Stimulated activated CD4-positive, alpha-beta T cell treated with anti-CD3 and anti-CD28 coated beads, TNF-alpha, amount 100 ng/mL, for 48 hours (primary cell): Measurements from ENCODE around the gene SMAD6.
A peak's percentile ranks its signal among the peaks of the same experiment; 100 is the strongest.

Experiments used
- DNase-seq, 3 donors: peaks; one replicate each; pipeline ENCODE4 v3.0.0-alpha.2; 2020; ENCODE audit warnings: low read depth in 3 of 3

The SMAD6 gene

GRCh38 chr15:66702035-66702786 is at the start of gene SMAD6:
Gene SMAD6 (plus strand): TSS chr15:66702236. CDS start chr15:66703259, 1,023 bp downstream.
- peak; percentile 47 to 74 (median 55) for DNase-seq

DNA sequence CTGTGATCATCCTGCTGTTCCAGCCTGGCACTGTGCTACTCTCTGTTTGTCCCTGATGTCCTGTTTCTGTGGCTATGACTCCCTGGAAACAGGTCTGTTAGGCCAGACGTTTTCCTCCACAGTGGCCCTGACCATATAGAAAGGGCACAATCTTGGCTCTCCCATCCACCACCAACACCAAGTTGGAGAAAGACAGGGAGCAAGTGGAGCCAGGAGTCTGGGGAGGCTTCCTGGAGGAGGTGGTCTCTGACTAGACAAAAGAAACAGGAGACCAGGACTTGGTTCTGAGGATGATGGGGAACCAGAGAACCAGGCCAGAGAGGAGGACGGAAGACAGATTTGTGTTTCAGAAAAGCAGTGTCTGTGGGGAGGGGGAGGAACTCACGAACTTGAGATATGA is 49.2 kb upstream of the SMAD6 start:
- DNase-seq, result no peak

DNA sequence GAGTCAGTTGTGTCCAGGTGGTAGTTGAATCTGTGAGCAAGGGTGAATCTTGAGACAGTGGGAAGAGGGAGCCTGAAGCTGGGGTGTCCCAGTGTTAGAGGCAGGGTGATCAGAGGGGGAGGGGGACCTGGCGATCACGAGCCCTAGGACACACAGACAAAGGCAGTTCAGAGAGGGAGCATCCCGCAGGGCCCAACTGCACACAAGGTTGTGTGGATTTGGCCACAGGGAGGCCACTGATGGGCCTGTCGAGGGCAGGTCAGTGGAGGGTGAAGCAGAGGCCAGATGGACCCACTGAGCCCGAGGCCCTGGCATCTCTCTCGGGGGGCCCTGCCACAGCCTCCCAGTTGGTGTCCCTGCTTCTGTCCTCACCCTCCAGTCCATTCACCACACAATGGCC is 48.6 kb upstream of the SMAD6 start:
- no peak for DNase-seq

DNA sequence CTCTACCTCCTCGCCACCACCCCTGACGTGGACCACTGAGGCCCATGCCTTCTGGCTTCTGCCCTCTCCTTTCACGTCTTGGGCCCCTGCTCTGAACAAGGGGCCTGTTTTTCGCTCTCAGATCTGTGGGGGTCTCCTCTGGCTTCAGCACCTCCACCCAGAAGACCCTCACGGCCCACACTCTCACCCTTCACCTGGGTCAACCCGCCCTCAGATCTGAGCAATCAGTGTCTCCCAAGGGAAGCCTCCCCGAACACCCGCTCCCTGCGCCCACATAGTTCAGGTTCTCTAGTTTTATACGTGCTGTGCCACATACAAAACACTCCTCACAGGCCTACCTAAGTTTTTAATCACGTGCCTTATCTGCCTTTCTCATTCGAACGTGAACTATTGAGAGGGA is 48.2 kb upstream of the SMAD6 start:
- no peak for DNase-seq

GRCh38 chr15:66654361-66654738 is 47.7 kb upstream of the SMAD6 start:
- DNase-seq, result no peak

- DNase-seq, result no peak
Measured at GRCh38 chr15:66654739-66655375, 47.2 kb upstream of the SMAD6 start.

DNA sequence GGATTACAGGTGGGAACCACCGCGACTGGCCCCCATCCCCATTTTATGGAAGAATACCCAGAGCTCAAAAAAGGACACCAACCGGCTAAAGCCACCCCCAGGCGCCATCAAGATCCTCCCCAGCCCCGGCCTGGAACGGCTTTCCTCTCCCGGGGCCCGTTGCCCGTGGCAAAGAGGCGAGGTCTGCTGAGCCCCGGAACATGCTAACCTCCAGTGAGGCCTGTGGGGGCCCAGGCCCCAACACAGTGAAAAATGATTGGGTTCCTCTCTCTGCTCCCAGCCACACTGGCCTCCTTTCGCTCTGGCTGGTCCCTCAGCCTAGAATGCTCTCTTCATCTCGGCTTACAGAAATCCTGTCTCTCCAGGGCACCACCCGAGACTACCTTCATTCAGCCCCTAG is 46.5 kb upstream of the SMAD6 start:
- DNase-seq, result no peak

DNA sequence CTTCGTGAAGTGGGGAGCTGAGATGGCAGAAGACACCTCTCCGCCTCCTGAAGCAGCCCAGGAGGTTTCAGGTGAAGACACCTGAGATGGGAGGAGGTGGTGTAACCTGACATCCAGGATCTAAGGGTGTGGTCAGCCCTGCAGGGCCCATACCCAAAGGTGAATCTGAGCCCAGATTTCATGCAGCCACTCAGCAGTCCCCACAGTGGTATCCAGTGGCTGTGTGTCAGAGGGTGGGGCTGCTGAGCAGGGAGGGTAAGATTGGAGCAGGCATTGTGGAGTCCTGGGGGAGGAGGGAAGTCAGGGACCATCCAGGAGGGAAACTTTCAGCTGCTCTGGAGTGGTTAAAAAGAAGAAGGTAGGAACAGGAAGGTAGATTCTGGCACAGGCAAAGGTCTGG is 46.0 kb upstream of the SMAD6 start:
- no peak for DNase-seq

DNA sequence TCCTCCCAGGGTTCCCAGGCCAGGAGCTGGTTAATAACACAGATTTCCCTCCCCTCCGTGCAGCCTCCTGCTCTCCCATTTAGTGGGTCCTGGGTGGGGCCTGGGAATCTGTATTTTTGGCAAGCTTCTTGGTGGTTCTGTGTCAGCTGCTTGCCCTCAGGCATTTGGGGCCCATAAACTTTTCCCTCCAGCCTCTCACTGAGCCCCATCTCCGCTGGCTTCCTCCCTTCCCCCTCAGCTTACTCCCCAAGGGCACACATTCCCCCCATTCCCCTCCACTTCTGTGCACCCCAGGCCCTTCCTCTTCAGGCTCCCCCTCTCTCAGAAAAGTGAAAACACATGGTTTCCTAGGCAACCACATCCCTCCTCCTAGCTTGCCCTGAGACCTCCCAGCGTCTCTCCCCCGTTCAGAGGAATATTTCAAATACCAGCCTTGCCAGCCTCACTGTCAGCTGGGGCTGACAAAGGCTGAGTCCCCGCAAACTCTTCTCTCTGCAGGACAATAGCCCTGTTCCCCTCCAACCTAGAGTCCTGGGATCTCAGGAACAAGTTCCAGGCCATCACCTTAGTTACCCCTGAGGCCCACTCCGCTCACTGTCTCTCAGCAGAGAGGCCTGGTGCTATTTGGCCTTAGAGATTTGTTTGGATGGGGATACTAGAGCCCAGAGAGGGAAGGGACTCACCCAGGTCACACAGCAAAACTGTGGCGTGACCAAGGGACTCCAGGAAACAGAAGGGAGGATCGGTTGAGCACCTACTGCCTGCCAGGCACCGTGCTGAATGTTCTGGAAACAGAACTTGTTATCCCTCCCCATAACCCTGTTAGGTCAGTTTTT is 44.6 kb upstream of the SMAD6 start:
- no peak for DNase-seq

- no peak for DNase-seq
Measured at GRCh38 chr15:66658044-66658443, 44.0 kb upstream of the SMAD6 start.

DNA sequence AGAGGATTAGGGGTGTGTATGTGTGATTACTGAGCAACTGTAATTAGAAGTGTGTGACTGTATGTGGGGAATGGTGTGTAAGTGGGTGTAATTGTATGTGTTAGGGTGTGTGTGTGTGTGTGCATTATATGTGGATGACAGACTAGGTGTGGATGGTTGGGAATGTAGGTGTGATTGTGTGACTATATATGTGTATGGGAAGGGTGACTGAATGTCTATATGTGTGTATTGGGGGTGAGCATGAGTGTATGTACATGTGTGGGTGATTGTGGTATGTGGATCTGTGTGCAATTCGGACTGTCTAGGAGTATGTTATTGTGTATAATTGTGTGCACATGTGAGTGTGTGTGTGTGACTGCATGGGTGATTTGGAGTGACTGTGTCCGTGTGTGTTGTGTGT is 43.2 kb upstream of the SMAD6 start:
- DNase-seq, result no peak

DNA sequence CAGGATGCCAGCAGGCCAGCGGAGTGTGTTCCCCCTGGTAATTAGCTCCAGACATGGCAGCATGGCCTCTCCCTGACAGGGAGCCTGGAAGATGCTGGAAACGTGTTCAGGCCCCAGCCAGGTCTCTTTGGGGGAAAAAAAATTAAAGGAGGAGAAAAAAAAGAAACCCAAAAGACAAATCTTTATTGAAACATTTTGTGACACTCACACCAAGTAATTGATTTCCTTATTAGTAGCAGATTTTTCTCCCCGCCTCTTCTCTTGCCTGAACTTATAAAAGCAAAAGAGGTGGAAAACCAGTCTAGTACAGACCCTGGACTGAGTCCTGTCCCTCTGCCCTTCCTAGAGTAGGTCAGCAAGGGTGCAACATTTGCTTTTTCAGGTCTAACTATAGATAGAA is 42.7 kb upstream of the SMAD6 start:
- DNase-seq, result no peak

DNA sequence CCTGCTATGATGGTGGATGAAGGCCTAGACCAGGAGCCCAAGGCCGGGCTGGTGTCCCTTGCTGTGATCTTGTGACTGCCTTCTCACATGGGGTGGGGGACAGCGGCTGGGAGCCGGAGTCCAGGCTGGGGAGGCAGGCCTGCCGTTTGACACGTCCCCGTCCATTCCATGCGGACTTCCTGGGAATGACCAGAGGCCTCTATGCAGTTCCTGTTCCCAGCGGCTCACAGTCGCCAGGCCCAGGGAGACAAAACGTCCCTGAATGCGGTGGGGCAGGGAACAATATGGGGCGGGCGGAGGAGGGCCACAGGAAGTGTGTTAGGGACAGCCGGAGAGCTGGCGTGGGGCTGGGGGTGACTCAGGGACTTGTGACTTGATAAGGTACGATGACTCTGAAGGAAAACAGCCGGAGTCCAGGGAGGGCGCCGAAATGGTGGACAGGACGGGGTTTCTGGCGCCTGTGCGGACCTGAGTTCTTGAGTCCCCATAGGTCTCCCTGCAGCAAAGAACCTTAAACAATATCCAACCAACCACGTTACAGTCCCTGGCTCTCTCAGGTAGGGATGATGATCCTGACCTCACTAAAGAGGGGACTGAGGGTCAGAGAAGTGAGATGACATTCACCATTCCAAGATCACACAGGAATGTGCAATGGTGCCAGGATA is 40.5 kb upstream of the SMAD6 start:
- no peak for DNase-seq

DNA sequence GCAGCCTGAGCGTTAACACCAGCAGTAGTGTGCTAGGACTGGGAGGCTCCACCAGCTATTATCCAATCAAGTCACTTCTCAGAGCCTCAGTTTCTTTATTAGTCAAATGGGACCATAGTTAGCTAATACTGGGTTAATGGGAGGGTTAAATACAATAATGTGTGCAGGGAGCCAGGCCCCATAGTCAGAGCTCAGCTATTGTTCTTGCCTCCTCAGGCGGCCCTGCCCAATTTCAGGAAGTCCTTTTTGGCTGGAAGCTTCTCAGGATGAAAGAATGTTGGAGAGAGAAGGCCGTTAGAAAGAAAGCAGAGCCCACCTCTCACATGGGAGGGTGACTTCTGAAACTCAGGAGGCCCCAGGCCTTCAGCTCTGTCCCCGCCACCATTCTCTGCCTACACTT is 39.5 kb upstream of the SMAD6 start:
- no peak for DNase-seq

DNA sequence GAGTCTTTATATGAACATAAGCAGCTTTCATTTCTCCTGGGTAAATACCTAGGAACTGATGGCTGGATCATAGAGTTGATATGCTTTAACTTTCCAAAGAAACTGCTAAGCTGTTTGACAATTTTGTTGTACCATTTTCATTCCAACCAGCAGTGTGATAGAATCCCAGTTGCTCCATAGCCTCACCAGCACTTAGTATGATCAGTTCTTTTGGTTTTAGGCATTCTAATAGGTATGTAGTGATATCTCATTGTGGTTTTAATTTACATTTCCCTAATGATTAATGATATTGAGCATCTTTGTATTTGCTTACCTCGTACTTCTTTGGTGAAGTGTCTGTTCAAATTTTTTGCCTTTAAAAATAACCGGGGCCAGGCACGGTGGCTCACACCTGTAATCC is 38.4 kb upstream of the SMAD6 start:
- no peak for DNase-seq

GRCh38 chr15:66670175-66670574 is 31.9 kb upstream of the SMAD6 start:
- DNase-seq, result no peak

DNA sequence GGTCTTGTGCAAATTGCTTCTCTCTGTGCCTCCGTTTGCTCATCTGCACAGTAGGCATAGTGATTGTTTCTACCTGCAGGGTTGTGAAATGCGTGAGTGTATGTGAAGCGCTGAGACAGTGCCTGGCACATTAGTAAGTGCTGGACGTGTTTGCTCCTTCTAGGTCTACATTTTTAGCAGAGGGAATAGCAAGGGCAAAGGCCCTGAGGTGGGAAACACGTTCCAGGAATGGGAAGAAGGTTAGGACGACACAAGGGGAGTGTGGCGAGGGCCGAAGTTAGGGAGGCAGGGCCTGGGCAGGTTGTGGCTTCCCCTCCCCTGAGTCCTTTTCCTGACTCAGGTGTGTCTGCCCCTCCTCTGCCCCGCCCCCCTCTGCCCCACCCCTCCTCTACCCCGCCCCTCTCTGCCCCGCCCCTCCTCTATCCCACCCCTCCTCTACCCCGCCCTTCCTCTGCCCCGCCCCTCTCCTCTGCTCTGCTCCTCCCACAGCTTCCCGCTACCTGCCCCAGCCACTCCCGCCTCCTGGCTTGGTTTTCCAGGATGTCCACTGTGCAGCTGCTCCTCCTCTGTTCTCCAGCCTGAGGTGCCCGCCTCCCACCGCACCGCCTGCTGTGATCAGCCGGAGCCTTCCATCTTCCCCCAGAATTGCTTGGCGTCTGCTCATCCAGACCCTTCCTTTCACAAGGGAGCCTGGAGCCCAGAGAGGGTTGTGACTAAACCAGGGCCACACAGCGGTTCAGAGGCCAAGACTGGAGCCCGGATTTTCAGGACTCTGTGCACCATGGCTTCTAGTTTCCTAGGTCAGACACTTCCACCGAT is 31.1 kb upstream of the SMAD6 start:
- no peak for DNase-seq

DNA sequence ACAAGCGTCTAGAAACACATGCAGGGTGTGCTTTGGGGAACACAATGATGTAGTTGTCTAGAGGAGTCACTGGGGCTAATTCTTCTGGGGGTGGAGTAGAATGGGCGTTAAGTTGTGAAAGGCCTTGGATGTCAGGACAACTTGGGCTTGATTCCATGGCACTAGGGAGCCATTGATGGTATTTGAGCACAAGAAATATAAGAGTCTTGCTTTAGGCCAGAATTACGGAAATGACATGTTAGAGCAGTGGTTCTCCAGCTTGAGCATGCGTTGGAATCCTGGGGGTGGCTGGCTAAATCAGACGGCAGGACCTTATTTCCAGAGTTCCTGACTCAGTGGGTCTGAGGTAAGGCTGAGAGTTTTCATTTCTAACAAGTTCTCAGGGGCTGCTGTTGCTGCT is 29.2 kb upstream of the SMAD6 start:
- no peak for DNase-seq

- peak in 2 of 3 donors; percentile 9 to 39 for DNase-seq
Measured at GRCh38 chr15:66673410-66674322, 28.4 kb upstream of the SMAD6 start.

DNA sequence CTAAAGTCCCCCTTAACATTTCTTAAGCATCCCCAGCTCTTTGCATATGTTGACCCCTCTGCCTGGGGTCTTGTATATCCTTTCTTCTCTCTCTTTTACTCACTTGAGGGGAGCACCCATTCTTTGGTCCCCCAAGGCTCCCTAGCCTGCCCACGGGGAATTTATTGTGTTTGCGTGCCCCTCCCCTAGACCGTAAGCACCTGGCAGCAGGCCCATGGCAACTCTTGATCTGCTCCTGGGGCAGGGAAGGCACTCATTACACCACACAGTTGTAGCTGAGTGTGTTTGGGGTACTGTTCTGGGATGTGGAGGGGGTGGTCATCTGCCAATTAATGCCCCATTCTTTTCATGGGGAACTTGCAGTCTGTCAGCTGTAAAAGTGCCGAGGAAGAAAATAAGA is 27.3 kb upstream of the SMAD6 start:
- DNase-seq, result no peak
